NOMO-1 treated with dmso at 0.1 percent for 144 hours (cell line): Measurements from ENCODE around the gene NUP50.

Experiments used
- DNase-seq: peaks from one replicate; lab custom pipeline; 2025; ENCODE audit not compliant: unreplicated experiment; lab: John Stamatoyannopoulos, UW

The NUP50 gene

DNA sequence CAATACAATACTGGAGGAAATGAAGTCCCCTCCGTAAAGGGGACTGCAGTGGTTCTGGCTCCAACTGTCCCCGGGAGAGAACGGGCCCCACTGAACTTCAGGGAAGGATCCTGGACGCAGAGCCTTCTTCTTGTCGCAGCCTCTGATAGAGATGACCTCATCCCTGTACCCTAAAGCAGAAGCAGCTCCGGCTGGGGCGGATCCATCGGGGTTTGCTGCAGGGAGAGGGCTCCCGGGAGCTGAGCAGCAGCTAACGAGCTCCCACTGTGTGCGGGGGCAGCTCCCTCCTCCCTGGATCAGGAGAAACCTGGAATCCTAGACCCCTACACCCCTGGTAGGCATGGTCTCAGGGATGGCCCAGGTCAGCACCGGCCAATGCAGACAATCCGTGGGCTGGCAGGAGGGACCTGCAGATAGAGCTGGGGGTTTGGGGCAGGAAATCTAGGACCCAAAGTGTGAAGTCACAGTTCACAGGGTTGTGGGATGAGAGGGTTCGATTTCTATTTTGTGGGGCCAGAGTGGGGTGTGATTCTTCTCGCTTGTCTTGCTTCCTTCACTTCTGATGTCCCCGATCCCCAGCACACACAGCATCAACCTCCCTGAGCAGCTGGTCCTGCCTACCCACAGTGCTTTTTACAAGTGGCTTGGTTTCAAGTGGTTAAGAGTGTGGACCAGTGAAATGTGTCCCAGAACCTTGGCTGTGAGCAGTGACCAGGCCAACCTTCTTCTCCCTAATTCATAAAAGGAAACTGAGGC is 64.1 kb downstream of the NUP50 start:
- DNase-seq = no peak

DNA sequence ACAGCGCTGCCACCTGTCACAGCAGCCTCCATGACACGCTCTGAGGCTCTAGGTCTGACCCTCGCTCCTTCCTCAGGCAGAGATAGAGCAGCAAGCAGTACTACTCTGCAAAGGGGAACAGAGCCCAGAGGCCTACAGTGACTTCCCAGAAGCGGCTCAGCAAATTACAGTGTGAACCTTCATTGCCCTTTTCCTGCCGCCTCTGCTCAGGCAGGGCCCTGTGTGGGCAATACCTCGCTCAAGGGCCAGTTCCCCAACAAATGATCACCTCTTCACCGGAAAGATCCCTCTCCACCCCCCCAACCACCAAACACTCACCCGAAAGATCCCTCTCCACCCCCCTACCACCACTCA is 64.7 kb downstream of the NUP50 start:
- DNase-seq = peak; percentile 20

DNA sequence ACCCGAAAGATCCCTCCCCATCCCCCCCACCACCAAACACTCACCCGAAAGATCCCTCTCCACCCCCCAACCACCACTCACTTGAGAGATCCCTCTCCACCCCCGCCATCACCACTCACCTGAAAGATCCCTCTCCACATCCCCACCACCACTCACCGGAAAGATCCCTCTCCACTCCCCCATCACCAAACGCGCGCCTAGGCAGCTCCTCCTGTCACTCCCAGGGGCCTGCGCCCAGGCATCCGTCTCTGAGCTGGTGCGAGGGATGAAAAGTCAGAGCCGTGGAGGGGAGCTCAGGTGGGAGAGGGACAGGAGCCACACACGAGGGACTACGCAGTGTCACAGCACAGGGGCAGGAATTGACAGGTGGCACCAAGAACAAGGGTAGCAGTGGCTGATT is 65.5 kb downstream of the NUP50 start:
- no peak for DNase-seq

DNA sequence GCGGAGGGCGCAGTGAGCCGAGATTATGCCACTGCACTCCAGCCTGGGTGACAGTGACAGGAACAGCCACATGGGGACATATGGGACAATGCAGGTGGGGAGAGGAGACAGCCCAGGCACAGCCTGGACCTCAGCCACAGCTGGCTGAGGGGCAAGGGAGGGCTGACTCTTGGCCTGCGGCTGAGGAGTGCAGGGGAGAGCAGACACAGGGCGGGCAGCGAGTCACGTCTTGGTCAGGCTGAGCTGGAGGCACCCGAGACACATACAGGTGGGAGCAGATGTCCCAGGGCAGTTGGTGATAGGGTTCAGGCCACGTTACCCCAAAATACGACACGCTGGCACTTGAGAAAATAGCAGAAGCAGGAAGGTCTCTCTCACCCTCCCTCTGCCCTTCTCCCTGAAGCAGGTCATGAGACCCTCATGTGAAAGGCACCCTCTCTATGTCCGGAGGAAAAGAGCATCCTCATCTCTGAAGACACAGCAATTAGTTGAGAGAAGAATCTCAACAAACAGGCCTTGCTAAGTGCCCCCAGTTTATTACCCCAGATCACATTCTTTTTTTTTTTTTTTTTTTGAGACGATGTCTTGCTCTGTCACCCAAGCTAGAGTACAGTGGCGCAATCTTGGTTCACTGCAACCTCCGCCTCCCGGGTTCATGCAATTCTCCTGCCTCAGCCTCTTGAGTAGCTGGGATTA is 66.4 kb downstream of the NUP50 start:
- no peak for DNase-seq

DNA sequence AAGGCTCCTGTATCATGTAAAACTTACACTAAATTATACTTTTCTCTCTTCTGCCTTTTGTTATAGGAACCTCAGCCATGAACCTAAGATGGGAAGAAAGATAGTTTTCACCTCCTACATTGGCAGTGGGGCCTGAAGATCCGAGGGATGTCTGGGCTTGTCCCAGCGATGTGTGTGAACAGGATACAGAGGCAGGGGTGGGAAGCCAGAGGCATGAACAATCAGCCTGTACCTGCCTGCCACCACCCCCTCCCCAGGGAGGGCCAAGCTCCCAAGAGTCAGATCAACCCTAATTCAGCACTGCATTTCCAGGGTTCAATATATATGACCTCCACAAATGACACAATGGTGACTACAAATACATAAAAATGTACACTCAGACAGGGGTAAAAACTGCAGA is 67.6 kb downstream of the NUP50 start:
- DNase-seq = no peak

DNA sequence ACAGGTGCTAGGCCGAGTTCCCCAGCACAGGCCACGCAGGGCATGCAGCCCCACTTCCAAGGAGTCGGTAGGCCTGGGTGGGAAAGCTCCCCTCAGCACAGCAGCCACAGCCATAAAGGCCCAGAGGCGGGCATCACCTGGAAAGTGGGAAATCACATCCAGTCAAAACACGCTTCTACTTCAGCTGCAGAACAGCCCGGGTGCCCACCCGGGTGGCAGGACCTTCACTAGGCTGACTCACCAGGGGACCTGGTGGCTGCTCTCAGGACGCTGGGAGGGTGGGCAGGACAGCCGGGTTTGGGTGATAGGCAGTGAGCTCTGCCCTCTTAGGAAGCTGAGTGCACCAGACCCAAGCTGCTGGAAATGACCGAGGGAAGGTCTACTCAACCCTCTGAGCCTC is 69.7 kb downstream of the NUP50 start:
- DNase-seq = no peak

DNA sequence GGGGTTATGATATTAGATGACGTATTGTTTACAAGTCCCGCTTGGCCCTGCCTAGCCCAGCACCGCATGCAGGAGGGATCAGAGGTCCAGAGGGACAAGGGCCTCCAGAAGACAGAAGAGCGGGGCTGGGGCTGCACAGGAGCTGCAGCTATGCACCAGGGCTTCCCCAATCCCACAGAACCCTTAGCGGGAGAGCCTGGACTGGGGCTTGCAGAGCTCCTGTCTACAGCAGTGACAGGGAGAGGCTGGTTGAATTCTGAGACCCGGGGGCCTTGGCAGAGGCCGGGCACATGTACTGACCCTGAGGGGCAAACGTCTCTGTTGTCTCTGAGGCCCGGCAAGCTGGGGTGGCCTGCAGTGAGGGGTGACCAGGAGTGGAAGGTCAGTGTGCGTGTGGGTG is 70.1 kb downstream of the NUP50 start:
- no peak for DNase-seq

DNA sequence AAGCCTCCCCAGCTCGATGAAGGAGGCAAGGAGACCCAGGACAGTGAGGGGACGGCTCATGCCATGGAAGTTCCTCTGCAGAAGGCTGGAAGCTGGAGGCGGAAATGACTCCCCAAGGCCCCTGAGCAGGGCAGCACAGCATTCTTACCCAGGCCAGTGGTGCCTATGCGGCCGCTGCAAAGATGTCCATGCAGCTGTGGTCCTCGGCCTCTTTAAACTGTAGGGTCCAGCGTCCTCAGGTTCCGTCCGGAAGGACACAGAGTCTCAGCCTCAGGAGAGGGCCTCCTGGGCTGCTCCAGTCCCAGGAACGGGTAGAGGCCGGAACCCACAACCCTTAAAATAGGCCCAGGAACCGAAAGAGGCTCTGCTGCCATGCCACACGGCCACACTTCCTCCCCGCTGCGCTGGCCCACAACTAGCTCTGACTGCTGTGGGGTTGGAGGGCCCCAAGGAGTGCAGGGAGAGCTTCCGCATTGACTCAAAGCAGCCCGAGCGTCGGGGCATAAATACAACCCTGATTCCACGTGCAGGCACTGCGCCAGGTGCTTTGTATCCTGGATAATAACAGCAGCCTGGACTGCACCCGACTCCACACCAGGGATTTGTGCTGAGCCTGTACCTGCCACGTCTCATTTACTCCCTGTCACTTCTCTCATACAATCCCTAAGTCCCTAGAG is 71.5 kb downstream of the NUP50 start:
- DNase-seq = peak; percentile 95

DNA sequence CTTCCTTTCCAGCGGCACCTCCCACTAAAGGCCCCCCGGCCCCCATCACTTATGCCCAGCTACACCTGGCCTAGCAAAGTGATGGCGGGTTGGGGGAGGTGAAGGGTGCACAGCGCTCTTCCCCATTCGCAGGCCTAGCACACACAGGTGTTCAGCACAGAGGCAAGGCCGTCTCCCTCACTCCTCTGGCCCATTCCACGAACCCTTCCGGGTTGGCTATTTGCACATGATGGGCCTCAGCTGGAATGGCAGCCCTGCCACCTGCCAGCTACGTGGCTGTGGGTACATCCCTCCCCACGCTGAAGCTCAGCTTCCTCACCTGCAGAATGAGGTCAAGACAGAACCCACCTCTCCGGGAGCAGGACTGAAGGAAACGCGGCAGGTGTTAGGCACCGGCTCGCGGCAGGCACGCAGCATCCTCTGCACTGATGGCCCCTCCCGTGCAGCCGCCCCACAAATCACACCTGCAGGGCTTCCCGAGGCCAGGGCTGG is 72.2 kb downstream of the NUP50 start:
- no peak for DNase-seq

DNA sequence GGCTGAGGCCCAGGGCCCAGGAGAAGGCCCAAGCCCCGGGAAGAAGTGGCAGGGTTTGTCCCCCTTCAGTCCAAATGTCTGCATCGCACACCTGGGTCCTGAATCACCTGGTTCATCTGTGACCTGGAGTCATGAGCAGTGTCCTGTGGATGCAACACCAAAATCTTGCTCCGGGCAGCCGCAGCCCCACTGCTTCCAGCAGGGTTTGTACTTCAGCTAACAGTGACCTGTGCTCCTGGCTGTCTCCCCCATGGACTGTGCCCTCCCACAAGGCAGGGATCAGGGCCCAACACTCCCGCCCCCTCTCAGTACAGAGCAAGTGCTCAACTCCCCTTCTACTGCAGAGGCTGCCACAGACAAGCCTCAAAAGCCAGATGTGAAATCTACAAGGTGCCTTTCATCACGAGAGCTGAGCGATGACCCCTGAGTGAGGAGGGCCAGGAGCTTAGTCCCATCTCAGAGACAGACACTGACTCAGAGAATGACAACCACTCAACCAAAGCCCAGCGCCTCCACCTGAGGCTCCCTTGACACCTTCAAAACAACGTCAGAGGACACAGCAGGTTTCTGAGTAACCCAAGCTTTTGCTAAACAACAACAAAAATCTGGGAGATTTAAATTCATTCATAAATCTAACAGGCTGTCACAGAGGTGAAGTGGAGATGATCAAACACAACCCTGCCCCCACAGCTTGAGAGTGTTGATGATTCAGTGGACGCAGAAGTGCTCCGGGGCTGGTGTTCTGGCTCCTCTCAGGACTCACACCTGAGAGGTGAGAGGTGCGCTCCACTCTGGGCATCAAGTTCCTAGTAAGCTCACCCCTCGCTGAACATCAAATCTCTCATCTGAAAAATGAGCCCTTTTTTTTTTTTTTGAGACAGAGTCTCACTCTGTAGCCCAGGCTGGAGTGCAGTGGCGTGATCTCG is 73.6 kb downstream of the NUP50 start:
- DNase-seq = no peak
